HEK293 (cell line): ENCODE measurements around the gene KAT2B.
A peak's percentile ranks its signal among the peaks of the same experiment; 100 is the strongest.

Experiments
- CTCF ChIP-seq: fragments of 450-650 bp; formaldehyde crosslinking; IDR thresholded peaks from 2 replicates; pipeline ENCODE4 v1.5.1; 2016; ENCODE audit warnings: missing biosample characterization, missing genetic modification characterization
- ELK4 ChIP-seq: IDR thresholded peaks from 2 replicates; pipeline ENCODE4 v1.6.1; 2011; ENCODE audit warnings: mild to moderate bottlenecking, low read depth, low read length, borderline replicate concordance
- ZBTB26 ChIP-seq: fragments of 450-650 bp; formaldehyde crosslinking; optimal IDR thresholded peaks from 2 replicates; pipeline ENCODE3; 2016; ENCODE audit warnings: missing biosample characterization, mild to moderate bottlenecking, missing genetic modification characterization

- peak; percentile 91 for TF ChIP-seq CTCF (tag by site-specific recombination)
- no peak for TF ChIP-seq ELK4
- TF ChIP-seq ZBTB26 (tag by site-specific recombination), result peak; percentile 50
Observed at GRCh38 chr3:20039765-20040547, at the start of gene KAT2B.
